ENCODE measurements around the gene CBY1. TPM values are rescaled to one million over a fixed set of nuclear protein-coding genes. Genes with fewer than 3 reads are reported as not detected.
"Not testable (repeated sequence)": the region's sequence is repeated elsewhere in the genome, so short reads cannot be mapped to it uniquely, and the experiment has no call there.

Gene CBY1
- total RNA-seq, 2 donors from 2014 or later: 22.3 to 25.2 TPM

DNA sequence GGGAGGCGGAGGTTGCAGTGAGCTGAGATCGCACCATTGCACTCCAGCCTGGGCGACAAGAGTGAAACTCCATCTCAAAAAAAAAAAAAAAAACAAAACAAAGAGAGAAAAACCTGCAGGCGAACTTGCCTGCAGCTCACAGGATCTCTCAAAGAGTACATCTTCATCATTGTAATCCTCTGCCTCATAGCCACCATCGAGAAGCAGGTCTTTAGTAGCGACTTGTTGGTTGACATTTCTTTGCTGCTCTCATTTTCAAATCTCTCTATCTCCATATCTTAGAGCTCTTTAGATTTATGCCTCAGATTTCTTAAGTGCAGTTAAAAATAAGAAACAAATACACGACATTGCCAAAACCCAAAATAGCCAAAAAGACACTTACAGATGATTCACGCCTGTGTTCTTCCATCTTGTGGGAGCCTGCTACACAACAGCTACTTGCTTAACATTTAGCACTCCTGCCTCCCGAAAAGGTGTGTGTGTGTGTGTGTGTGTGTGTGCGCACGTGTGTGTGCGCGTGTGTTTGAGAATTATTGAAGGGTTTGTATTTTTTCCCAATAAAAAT is 14.9 kb upstream of the CBY1 start:
- DNase-seq (ENCODE audit: low spot score): no peak
- intact Hi-C loops (cut with DNase I): no loop called here

- intact Hi-C loops (cut with DNase I); DNase-seq (ENCODE audit: low spot score): not testable (repeated sequence)
Measured at GRCh38 chr22:38644245-38644644, 12.2 kb upstream of the CBY1 start.

- DNase-seq (ENCODE audit: low spot score): no peak
- intact Hi-C loops (cut with DNase I): no loop called here
Measured at GRCh38 chr22:38645430-38645829, 11.0 kb upstream of the CBY1 start.

DNA sequence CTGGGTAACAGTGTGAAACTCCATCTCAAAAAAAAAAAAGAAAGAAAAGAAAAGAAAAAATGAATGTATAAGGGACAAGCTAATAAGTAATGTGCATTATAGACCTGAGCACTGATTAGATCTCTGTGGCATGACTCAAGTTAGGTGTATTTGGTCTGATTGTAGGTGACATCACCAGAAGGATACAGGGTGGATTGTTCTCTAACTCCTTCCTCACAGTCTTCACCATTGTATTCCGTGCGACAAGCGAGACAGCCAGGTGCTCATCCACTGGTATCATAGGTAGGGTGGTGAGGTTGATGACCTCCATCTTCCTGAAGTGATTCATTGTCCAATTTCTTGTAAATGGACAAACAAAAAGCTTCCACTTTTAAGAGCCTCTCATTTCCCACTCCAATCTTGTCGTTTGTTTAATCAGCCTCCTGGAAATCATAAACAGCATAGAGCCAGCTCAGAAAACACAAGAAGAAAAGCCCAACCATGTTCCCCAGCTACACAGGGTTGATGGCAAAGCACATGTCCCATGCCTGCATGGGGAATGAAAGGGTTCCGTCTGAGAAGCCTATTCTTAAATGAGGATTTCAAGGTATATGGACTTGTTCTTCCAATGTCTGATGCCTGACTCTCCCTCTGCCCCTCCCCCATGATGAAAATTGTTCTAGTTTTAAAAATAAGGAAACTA is 6.5 kb upstream of the CBY1 start:
- intact Hi-C loops (cut with DNase I): no loop called here
- DNase-seq (ENCODE audit: low spot score): no peak

DNA sequence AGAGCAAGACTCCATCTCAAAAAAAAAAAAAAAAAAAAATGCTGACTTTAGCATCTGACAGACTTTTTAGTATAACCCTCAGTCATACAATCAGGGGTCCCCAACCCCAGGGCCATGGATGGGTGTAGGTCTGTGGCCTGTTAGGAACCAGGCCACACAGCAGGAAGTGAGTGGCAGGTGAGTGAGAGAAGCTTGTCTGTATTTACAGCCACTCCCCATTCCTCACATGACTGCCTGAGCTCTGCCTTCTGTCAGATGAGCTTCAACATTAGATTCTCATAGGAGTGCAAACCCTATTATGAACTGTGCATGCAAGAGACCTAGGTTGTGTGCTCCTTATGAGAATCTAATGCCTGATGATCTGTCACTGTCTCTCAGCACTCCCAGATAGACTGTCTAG is 3.6 kb upstream of the CBY1 start:
- intact Hi-C loops (cut with DNase I): no loop called here
- DNase-seq (ENCODE audit: low spot score): no peak

DNA sequence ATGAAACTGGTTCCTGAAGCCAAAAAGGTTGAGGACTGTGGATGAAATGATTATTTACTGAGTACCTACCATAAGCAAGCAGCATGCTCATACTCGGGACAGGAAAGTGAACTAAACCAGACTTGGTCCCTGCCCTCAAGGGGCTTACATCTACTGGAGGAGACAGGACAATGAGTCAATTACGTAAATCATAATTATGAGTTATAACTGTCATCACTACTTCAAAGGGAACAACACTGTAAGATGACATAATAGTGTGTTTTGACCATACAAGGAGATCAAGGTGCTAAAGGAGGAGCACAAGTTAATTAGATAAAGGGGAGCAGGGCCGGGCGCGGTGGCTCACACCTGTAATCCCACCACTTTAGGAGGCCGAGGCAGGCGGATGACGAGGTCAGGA is 2.7 kb upstream of the CBY1 start:
- intact Hi-C loops (cut with DNase I): no loop called here
- DNase-seq (ENCODE audit: low spot score): no peak

- intact Hi-C loops (cut with DNase I): no loop called here
Measured at GRCh38 chr22:38655519-38656255, 751 bp upstream of the CBY1 start.

DNA sequence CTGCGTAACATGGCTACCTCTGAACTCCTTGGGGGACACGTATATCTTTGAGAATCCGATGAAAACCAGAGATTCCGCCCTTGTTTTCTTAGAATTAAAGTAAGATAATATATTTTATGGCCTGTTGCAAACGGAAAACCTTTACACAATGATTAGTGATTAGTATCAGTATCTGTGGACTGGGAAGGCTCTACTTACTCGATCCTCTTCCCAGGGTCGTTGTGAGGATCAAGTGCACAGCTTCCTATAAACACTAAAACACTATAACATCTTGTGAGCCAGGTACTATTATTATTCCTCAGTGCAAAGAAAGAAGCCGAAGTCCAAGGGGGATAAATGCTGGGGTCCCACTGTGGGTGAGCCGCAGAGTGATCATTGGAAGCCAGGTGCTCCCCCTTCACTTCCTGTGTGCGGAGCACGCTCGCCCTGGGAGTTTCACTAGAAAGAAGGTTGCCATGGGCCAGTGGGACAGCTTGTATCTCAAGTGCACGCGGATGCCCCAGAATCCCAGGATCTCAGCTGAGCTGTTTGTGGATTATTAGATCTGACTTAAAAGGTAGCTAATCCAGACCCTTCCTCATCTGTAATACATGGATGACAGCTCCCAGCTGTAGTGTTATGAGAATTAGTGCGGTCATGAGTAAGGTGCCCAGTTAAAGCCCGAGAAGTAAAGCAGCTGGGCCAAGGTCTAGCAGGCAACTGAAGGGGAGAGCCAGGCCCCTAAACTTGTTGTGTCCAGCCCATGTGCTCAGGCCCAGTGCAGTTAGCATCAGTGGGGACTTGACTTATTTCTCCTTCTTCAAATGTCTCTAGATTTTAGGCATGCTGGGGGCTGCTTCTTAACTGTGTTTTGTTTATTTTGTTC is 839 bp downstream of the CBY1 start:
- intact Hi-C loops (cut with DNase I): no loop called here
- no peak for DNase-seq (ENCODE audit: low spot score)

More at GRCh38 chr22:38655519-38656255, 751 bp upstream of the CBY1 start:
- no peak for DNase-seq (ENCODE audit: low spot score)

DNA sequence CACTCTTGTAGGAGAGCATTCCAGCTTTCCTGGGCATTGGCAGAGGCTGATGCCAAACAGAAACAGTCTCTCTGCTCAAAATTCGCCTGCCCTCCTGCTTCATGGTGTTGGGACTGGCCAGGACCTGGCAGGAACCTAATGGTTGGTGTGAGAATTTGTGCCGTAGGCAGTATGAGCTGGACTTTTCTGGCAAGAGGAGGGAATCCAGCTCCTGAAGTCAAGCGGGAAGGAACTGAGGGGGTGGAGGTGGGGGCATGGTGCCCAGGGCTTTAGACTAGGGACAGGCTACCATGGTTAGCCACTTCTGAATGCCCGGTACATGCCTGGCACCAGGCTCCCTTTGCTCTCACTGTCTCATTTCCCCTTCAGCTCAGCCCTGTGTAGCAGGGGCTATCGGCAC is 18.4 kb downstream of the CBY1 start:
- intact Hi-C loops (cut with DNase I): loop anchor here in 1 of 2 donors (5.0 kb wide), 1 partner anchor 832 kb away; no protein-coding TSS in a partner anchor

GRCh38 chr22:38675833-38676232 is 19.4 kb downstream of the CBY1 start:
- intact Hi-C loops (cut with DNase I): loop anchor here in 1 of 2 donors (5.0 kb wide), 1 partner anchor 831 kb away; no protein-coding TSS in a partner anchor
- DNase-seq (ENCODE audit: low spot score): no peak

More for the DNA sequence above, 18.4 kb downstream of the CBY1 start:
- no peak for DNase-seq (ENCODE audit: low spot score)

DNA sequence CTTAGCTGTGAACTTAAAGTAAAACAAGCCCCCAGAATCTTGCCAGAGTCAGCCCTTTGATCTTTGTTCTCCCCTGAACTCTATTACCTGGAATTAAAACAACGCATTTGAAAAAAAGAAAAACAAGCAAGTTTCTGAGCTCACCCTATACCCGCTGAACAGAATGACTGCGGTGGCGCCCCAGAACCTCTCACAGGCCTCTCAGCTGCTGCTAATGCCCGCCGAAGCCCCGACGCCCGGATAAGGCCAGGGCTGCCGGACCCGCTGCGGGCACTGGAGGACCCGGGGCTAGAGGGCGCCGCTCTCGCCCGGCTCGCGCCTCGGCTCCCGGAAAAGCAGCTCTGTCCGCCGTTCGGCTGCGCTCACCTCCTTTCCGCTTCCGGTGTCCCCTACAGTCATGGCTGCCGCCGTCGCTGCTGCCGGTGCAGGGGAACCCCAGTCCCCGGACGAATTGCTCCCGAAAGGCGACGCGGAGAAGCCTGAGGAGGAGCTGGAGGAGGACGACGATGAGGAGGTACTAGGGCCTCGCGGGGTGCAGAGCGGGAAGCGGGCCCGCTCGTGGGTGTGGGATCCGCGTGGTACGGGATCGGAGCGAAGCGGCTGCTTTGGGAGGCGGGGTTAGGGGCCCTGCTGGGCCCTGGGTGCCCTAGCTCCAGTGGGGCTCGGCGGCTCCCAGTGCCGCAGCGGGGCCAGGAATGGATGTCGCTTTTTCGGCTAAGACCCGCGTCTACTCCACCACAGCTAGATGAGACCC is 25.3 kb downstream of the CBY1 start, which contains the start of gene TOMM22:
Gene TOMM22 (plus strand): TSS at position 376 of the 754 bp plus-strand sequence. CDS start 22 bp downstream, at position 398.
- DNase-seq (ENCODE audit: low spot score): peak; percentile 97
- intact Hi-C loops (cut with DNase I): no loop called here

GRCh38 chr22:38684895-38685294 is 28.5 kb downstream of the CBY1 start:
- DNase-seq (ENCODE audit: low spot score): peak; percentile 50
- intact Hi-C loops (cut with DNase I): no loop called here

GRCh38 chr22:38685761-38686160 is 29.3 kb downstream of the CBY1 start:
- intact Hi-C loops (cut with DNase I): no loop called here
- DNase-seq (ENCODE audit: low spot score): no peak

DNA sequence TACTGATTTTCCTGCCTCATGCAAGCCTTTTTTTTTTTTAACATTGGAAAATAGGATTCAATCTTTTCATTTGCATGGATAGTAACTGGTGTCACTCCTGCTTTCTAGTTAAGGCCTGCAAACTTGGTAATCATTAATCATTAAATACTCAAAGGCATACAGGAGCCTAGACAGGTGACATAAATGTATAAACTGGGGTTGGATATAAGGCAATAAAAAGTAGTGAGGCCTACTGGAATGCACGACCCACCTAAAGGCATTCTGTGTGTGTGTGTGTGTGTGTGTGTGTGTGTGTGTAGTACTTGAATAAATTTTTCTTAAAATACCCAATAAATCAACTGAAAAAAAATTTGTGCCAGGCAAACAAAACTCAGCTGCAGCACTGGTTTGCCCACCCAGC is 33.2 kb downstream of the CBY1 start:
- intact Hi-C loops (cut with DNase I): no loop called here
- no peak for DNase-seq (ENCODE audit: low spot score)

DNA sequence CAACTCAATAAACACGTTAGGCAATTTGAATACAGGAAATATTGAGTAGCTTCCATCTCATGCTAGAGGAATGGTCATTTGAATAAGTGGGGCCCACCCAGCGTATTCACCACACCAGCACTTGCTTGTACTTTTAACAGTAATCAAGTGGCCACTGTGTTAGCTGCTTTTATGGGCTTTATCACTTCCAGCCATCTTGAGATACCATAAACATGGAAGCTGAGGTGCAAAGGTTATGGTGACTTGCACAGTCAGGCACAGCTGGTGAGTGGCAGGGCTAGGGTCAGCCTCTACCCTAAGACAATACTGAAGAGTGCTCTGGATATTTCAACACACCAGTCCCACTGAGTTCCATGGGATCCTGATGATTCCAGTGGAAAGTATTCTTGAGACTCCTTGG is 37.6 kb downstream of the CBY1 start:
- no peak for DNase-seq (ENCODE audit: low spot score)
- intact Hi-C loops (cut with DNase I): no loop called here

DNA sequence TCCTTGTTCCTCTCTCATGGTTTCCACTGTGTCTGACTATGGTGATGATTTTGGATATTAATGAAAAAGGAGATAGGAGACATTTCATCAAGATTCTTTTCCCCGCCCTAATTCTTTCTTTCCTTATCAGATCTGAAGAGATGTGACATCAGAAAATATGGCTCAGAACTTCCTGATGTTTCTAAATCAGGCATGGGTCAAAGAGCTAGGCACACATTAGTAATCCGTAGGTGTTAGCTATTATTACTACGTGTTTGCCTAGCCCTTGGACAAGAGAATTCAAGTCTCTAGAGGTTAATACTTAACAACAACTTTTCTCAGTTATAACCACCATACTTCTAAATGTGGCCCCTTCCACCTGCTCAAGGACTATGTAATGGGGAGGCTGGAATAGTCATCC is 38.5 kb downstream of the CBY1 start:
- no peak for DNase-seq (ENCODE audit: low spot score)
- intact Hi-C loops (cut with DNase I): no loop called here

DNA sequence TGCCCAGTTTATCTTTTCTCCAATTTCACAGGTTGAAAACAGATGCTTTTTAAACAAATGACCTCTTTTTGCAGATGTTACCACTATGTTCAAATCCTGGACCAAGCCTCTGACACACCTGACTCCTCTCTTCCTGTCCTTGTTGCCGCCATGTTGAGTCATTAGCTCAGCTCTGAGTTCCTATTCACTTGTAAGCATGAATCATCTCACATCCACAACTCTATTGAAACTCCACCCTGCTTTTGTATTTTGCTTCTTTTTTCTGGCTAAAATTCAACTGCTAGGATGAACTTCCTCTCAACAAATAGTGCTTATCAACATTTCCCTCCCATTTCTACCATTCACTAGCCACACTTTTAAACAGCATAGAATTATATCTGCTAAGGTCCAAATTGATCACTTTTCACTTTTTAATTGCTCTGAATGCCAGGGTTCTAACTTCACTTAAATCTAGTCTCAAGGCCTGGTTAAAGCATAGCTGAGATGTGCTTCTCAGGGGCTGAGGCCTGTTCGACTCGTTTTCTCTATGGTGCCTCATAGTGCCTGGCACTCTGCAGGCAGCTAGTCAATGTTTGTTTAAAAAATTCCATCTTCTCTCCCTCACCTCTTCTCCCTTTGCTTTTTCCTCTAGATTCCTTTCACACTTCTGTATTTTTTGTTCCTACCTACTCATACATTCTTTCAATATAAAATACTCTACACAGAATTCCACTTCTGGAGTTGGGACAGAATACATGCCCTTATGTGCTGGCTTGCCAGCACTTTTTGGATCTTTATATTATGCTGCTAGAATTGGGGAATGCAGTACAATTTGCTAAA is 40.4 kb downstream of the CBY1 start:
- intact Hi-C loops (cut with DNase I): no loop called here
- no peak for DNase-seq (ENCODE audit: low spot score)
